Lower lobe of right lung (tissue), 2 donors: ENCODE results near the gene LTB4R. TPM values are rescaled to one million over a fixed set of nuclear protein-coding genes. Genes with fewer than 3 reads are reported as not detected.

Experiments used
- ATAC-seq, 2 donors: fragments of 200-7000 bp; cut with Tn5 transposase; one replicate each; pipeline ENCODE4 v1.9.1; 2020 to 2022; ENCODE audit warnings: mild to moderate bottlenecking in 2 of 2, moderate library complexity in 2 of 2
- DNase-seq: peaks from one replicate; pipeline ENCODE4 v3.0.0-alpha.2; 2020
- H3K27ac ChIP-seq: fragments of 200-600 bp; one replicate; pipeline ENCODE4 v1.8.0; 2022
- H3K27me3 ChIP-seq: fragments of 200-600 bp; one replicate; pipeline ENCODE4 v1.8.0; 2022; ENCODE audit warnings: low read depth
- H3K36me3 ChIP-seq: fragments of 200-600 bp; one replicate; pipeline ENCODE4 v1.8.0; 2022; ENCODE audit warnings: mild to moderate bottlenecking
- H3K4me1 ChIP-seq: fragments of 200-600 bp; one replicate; pipeline ENCODE4 v1.8.0; 2022
- H3K4me3 ChIP-seq: fragments of 200-600 bp; one replicate; pipeline ENCODE4 v1.8.0; 2022; ENCODE audit warnings: mild to moderate bottlenecking
- H3K9me3 ChIP-seq: fragments of 200-600 bp; one replicate; pipeline ENCODE4 v1.8.0; 2022
- CTCF ChIP-seq: fragments of 200-600 bp; IDR thresholded peaks from one replicate; pipeline ENCODE4 v1.8.0; 2022; ENCODE audit warnings: antibody characterized with exemption, mild to moderate bottlenecking
- intact Hi-C: fragments of 100-400 bp; cut with DNase I; formaldehyde crosslinking; loops from one replicate; pipeline ENCODE4 v1.11.0; 2022
- total RNA-seq: library from RNA; stranded (reverse); fragmentation: NEBNext Ultra II Directional; extraction: Animal tissue kit (Norgen Biotek cat#: 25700); gene quantifications from one replicate; pipeline ENCODE4 v1.2.1, GENCODE V29; 2021
- donor health status: DM: no; HTN: yes; CAD: no; lungs with severe emphysema.

Gene LTB4R
- total RNA-seq, 1 donor from 2014 or later: 14.1 TPM

DNA sequence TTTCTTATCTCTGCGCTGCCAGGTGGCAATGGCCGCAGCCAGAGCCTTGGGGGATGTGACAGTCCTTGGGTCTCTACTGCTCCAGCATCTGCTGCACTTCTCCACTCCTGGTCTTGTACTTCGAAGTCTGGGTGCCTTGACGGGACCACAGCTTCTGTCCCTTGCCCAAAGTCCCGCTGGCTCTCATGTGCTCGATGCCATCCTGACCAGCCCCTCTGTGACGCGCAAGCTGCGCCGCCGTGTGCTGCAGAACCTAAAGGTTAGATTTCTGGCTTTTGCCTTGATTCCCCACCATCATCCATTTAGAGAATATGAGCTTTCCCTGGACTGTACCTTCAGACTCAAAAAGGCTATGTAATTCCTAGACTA lies 7.3 kb upstream of the LTB4R start:
- ATAC-seq (no peak), DNase-seq (no peak)
- no peak overlapping the region for H3K4me3 ChIP-seq
- no peaks in the 10 kb centered on the region for H3K9me3 ChIP-seq
- no peaks in the 10 kb centered on the region for H3K27me3 ChIP-seq
- no peak for TF ChIP-seq CTCF
- intact Hi-C loops: no loop called here
- H3K36me3 ChIP-seq: peaks cover 66% of the 10 kb centered on the region
- no peak overlapping the region for H3K27ac ChIP-seq
- peaks cover 22% of the 10 kb centered on the region for H3K4me1 ChIP-seq

- no peaks in the 10 kb centered on the region for H3K27me3 ChIP-seq
- DNase-seq (no peak), ATAC-seq (no peak)
- no peak overlapping the region for H3K27ac ChIP-seq
- H3K9me3 ChIP-seq: no peaks in the 10 kb centered on the region
- H3K4me3 ChIP-seq: no peak overlapping the region
- H3K36me3 ChIP-seq: peaks cover 55% of the 10 kb centered on the region
- intact Hi-C loops: no loop called here
- peaks cover 37% of the 10 kb centered on the region for H3K4me1 ChIP-seq
- TF ChIP-seq CTCF: no peak
Measured at GRCh38 chr14:24307156-24307574, 4.1 kb upstream of the LTB4R start.

DNA sequence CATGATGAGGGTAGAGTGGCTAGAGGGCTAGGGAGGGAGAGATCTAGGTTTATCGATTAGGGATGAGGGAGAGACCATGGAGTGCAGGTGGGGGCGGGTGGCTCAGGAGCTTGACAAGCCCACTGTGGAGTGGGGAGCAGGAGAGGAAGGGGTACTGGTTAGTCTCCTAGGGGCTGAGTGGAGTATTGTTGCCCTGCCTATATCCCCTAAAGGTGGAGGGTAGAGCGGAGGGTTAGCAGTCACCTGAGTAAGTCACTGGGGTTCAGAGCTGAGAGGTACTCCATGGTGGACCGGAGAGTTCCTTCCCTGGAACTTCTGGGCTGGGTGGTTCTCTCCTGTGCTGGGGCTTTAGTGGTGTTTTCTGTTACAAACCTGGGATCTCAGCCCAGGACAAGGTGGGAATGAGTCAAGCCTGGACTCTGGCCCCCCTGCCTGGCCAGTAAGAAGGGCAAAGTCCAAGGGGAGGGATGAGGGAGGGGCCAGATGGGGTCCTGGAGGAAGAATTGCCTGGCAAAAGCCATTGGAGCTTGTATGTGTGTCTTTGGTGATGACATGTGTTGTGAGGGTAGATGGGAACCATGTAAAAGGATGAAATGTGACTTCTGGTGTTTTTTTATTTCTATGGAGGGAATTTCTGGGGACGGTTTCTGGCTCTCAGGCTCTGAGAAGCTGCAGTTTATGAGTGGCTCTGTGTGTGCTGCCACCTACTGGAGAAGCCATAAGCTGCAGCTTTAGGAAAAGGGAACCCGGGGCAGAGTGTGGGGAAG lies 3.5 kb upstream of the LTB4R start, which contains the start of gene CIDEB:
CIDEB (minus strand) TSS at position 403 of the 767 bp plus-strand sequence; CDS start at position 284, 119 bp downstream.
- DNase-seq: peak; percentile 65
- ATAC-seq: peak; percentile 24 to 51
- H3K9me3 ChIP-seq: no peaks in the 10 kb centered on the region
- no peak within 1 kb of the TSS for H3K27ac ChIP-seq
- peak; percentile 93 for TF ChIP-seq CTCF
- no peaks in the 10 kb centered on the region for H3K27me3 ChIP-seq
- peaks cover 49% of the 10 kb centered on the region for H3K36me3 ChIP-seq
- no peak within 1 kb of the TSS for H3K4me3 ChIP-seq
- H3K4me1 ChIP-seq: peaks cover 43% of the 10 kb centered on the region
- intact Hi-C loops: no loop called here

DNA sequence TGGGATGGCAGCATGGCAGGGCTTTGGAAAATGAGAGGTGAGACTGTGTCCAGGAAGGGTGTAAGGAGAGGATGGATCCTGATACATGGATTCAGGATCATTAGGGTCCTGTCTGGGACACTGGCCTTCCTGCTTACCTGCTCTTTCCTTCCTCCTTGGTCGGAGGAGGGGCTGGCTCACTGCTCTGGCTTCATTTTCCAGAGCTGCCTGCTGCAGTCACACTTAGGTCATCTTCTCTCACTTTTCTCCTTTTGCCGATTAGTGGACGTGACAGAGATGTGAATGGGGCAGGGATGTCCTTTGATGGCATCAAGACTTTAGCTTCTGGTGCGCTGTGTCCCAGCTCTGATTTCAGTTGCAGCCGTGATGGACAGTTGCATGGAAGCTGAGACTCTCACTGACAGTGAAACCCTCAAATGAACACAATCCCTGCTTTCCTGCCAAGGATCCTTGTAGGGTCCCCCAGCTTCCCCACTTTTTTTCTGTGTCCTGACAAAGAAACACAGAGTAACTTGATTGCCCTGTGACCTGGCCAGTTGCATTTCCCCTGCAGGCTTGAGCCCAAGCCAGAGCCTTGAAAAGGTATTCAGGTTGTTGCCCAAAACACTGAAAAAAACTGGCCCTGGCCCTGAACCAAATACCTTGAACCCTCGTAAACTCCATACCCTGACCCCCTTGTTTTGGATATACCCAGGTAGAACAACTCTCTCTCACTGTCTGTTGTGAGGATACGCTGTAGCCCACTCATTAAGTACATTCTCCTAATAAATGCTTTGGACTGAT lies 2.8 kb upstream of the LTB4R start:
- Histone ChIP-seq H3K4me3 (no peak overlapping the region), H3K36me3 (peaks cover 42% of the 10 kb centered on the region), H3K4me1 (peaks cover 51% of the 10 kb centered on the region), H3K27me3 (no peaks in the 10 kb centered on the region), H3K27ac (no peak overlapping the region), H3K9me3 (no peaks in the 10 kb centered on the region)
- ATAC-seq (no peak), DNase-seq (peak; percentile 3)
- intact Hi-C loops: no loop called here
- TF ChIP-seq CTCF: no peak

DNA sequence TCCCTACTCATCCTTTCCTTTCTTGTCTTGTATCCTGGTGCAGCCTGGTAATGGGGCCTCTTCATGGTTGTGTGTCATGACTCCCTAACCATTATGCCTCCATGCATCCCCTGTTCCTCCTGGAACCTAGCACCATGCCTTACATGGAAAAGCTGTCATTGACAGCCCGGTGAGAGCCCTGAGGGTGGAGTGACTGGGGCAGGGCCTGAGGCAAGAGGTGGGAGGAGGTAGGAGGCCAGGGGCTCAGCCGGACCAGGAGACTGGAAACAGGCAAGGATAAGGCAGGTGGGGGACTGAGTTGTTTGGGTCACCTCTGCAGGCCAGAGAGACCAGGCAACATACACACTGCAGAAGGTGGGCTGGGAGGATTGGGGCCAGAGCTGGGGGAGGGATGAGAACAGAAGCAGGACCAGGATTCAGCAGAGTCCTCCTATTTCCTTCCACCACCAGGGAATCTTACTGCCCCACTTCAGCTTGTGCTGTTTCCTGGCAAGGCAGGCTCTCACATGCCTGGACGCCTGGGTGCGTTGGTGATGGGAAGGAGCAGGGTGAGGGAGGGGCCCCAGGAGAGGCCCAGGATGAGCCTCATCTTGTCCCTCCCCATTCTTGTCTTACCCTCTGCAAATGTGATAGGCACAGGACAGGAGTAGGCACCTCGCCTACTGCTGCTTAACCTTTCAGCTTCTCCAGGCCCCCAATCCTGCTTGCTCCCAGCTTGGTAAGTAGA lies 1.6 kb upstream of the LTB4R start, which contains the start of gene LTB4R2:
LTB4R2 (plus strand) TSS at position 603 of the 727 bp plus-strand sequence. CDS start 525 bp downstream, outside the sequence.
- Histone ChIP-seq H3K9me3 (no peaks in the 10 kb centered on the region), H3K4me1 (peaks cover 62% of the 10 kb centered on the region), H3K27ac (peak within 1 kb of the TSS; percentile 92), H3K27me3 (no peaks in the 10 kb centered on the region), H3K4me3 (peak within 1 kb of the TSS; percentile 73), H3K36me3 (peaks cover 30% of the 10 kb centered on the region)
- intact Hi-C loops: no loop called here
- DNase-seq (peak; percentile 40), ATAC-seq (no peak)
- TF ChIP-seq CTCF: no peak
